ENCODE results near the gene CPTP. TPM values are rescaled to one million over a fixed set of nuclear protein-coding genes. Genes with fewer than 3 reads are reported as not detected.

The CPTP gene
- polyA plus RNA-seq, 1 donor from 2014 or later = 9.9 TPM

DNA sequence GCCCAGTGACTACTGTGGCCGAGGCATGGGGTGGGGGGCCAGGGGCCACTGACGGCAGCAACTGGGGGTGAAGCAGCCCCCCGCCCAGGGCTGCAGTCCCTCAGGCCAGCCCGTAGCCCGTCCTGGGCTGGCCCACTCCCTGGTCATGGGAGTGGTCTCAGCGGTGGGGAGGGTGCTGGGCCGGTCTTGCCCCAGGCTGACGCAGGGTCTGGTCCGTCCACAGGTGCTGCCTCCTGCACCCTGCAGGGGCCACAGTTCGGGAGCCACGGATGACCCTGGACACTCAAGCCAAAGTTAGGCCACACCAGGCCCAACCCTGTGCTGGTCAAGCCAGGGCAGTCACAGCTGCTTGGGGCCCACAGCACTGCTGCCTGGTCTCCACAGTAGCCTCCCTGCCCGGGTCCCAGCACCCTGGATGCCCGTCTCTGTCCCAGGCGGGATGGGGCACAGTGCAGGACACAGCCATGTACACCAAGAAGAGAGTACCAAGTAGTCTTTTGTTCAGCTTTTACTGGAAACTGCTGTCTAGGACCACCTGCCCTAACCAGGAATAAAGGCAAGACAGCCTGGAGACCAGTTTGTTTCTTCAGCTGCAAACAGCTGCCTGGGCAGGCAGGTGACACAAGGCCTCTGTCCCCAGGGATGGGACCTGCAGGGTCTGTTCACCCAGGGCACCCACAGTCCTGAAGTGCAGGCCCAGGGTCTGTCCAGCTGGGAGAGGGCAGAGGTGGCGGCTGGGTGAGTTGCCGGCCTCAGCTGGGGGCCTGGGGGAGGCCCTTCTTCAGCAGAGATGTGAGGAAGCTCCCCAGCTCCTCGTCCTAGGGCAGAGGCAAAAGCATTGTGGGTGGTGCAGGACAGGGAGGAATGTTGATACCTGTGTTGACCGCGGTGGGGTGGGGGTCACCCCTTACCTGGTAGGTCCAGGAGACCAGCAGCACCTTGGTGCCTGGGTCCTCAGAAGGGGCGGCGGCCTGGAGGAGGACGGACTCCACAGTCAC lies 13.2 kb upstream of the CPTP start:
- Histone ChIP-seq H3K9me2 (ENCODE audit: insufficient read depth, low read length) (no peaks in the 10 kb centered on the region), H3K27me3 (ENCODE audit: insufficient read depth, low read depth, low read length) (no peaks in the 10 kb centered on the region), H3K79me2 (replicated peaks; ENCODE audit: insufficient read depth, low read length) (peaks cover 11% of the 10 kb centered on the region), H3K9me3 (ENCODE audit: low read length) (no peaks in the 10 kb centered on the region), H3F3A (ENCODE audit: insufficient read depth, low read length, poor library complexity, severe bottlenecking) (no peaks in the 10 kb centered on the region), H4K20me1 (ENCODE audit: insufficient read depth) (no peaks in the 10 kb centered on the region), H3K9ac (ENCODE audit: low read length) (no peak overlapping the region), H3K4me3 (ENCODE audit: low read length) (no peak overlapping the region), H3K36me3 (ENCODE audit: insufficient read depth, low read length) (no peaks in the 10 kb centered on the region), H3K4me2 (ENCODE audit: low read length) (no peak overlapping the region), H2AFZ (ENCODE audit: low read depth, low read length) (no peak overlapping the region), H3K27ac (ENCODE audit: low read length) (no peak overlapping the region)
- TF ChIP-seq SMC3 (conservative IDR thresholded peaks at IDR 0.05; ENCODE audit: poor library complexity) = no peak
- TF ChIP-seq MXI1 (conservative IDR thresholded peaks at IDR 0.05; ENCODE audit: poor library complexity, severe bottlenecking) = no peak
- TF ChIP-seq, protein P1, sequence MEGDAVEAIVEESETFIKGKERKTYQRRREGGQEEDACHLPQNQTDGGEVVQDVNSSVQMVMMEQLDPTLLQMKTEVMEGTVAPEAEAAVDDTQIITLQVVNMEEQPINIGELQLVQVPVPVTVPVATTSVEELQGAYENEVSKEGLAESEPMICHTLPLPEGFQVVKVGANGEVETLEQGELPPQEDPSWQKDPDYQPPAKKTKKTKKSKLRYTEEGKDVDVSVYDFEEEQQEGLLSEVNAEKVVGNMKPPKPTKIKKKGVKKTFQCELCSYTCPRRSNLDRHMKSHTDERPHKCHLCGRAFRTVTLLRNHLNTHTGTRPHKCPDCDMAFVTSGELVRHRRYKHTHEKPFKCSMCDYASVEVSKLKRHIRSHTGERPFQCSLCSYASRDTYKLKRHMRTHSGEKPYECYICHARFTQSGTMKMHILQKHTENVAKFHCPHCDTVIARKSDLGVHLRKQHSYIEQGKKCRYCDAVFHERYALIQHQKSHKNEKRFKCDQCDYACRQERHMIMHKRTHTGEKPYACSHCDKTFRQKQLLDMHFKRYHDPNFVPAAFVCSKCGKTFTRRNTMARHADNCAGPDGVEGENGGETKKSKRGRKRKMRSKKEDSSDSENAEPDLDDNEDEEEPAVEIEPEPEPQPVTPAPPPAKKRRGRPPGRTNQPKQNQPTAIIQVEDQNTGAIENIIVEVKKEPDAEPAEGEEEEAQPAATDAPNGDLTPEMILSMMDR (IDR thresholded peaks at IDR 0.05; ENCODE audit: poor library complexity, severe bottlenecking) = no peak
- no peak for TF ChIP-seq TAF1 (IDR thresholded peaks at IDR 0.05; ENCODE audit: low read depth)
- no peak for TF ChIP-seq EZH2 (IDR thresholded peaks at IDR 0.05; ENCODE audit: borderline replicate concordance, insufficient read depth, low read length, poor library complexity, severe bottlenecking)
- TF ChIP-seq, protein P2, sequence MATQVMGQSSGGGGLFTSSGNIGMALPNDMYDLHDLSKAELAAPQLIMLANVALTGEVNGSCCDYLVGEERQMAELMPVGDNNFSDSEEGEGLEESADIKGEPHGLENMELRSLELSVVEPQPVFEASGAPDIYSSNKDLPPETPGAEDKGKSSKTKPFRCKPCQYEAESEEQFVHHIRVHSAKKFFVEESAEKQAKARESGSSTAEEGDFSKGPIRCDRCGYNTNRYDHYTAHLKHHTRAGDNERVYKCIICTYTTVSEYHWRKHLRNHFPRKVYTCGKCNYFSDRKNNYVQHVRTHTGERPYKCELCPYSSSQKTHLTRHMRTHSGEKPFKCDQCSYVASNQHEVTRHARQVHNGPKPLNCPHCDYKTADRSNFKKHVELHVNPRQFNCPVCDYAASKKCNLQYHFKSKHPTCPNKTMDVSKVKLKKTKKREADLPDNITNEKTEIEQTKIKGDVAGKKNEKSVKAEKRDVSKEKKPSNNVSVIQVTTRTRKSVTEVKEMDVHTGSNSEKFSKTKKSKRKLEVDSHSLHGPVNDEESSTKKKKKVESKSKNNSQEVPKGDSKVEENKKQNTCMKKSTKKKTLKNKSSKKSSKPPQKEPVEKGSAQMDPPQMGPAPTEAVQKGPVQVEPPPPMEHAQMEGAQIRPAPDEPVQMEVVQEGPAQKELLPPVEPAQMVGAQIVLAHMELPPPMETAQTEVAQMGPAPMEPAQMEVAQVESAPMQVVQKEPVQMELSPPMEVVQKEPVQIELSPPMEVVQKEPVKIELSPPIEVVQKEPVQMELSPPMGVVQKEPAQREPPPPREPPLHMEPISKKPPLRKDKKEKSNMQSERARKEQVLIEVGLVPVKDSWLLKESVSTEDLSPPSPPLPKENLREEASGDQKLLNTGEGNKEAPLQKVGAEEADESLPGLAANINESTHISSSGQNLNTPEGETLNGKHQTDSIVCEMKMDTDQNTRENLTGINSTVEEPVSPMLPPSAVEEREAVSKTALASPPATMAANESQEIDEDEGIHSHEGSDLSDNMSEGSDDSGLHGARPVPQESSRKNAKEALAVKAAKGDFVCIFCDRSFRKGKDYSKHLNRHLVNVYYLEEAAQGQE (IDR thresholded peaks at IDR 0.05; ENCODE audit: borderline replicate concordance) = no peak
- no peak for TF ChIP-seq POLR2AphosphoS5 (IDR thresholded peaks at IDR 0.05)
- TF ChIP-seq RAD21 (conservative IDR thresholded peaks at IDR 0.05) = no peak
- no peak for TF ChIP-seq EP300 (conservative IDR thresholded peaks at IDR 0.05; ENCODE audit: poor library complexity, severe bottlenecking)

DNA sequence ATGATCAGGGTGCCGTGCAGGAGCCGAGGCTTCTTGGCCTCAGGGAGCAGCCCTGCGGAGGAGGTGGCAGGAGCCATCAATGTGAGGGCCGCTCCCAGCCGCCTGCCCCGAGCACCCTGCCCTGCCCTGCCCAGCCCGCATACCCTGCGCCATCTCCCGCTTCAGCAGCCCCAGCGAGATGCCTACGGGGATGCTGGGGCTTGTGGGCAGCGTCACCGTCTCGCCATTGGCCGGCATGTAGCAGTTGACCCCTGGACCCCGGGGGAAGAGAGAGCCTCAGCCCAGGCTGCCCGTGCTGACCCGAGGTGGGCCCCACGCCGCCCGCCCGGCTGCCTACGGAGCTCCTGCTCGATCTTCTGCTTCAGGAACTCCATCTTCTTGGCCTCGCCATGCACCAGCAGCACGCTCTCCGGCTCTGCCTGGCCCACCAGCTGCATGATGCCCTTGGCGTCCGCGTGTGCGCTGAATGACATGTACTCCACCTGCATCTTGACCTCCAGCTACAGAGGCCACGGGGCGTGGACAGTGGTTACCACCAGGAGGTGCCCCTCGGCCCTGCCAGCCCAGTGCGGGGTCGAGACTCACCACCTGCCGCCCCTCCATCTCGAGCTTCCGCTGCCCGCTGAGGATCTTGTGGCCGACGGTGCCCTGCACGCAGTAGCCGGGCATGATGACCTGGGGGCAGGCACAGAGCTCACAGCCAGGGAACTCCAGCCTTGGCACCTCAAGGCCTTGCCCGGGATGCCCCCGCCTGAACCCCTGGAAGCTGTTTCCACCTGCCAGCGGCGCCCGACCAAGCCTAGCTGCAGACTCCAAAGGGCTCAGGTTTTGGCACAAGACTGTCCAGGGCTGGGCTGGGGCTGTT lies 11.9 kb upstream of the CPTP start:
- Histone ChIP-seq H2AFZ (ENCODE audit: low read depth, low read length) (no peak overlapping the region), H4K20me1 (ENCODE audit: insufficient read depth) (no peaks in the 10 kb centered on the region), H3K9me2 (ENCODE audit: insufficient read depth, low read length) (no peaks in the 10 kb centered on the region), H3K27me3 (ENCODE audit: insufficient read depth, low read depth, low read length) (no peaks in the 10 kb centered on the region), H3K4me3 (ENCODE audit: low read length) (no peak overlapping the region), H3K27ac (ENCODE audit: low read length) (no peak overlapping the region), H3K36me3 (ENCODE audit: insufficient read depth, low read length) (no peaks in the 10 kb centered on the region), H3K9me3 (ENCODE audit: low read length) (no peaks in the 10 kb centered on the region), H3K4me2 (ENCODE audit: low read length) (no peak overlapping the region), H3F3A (ENCODE audit: insufficient read depth, low read length, poor library complexity, severe bottlenecking) (no peaks in the 10 kb centered on the region), H3K79me2 (replicated peaks; ENCODE audit: insufficient read depth, low read length) (no peaks in the 10 kb centered on the region), H3K9ac (ENCODE audit: low read length) (no peak overlapping the region)
- no peak for TF ChIP-seq EP300 (conservative IDR thresholded peaks at IDR 0.05; ENCODE audit: poor library complexity, severe bottlenecking)
- no peak for TF ChIP-seq MXI1 (conservative IDR thresholded peaks at IDR 0.05; ENCODE audit: poor library complexity, severe bottlenecking)
- no peak for TF ChIP-seq RAD21 (conservative IDR thresholded peaks at IDR 0.05)
- TF ChIP-seq, protein P2 (IDR thresholded peaks at IDR 0.05; ENCODE audit: borderline replicate concordance) = no peak
- no peak for TF ChIP-seq POLR2AphosphoS5 (IDR thresholded peaks at IDR 0.05)
- TF ChIP-seq, protein P1 (IDR thresholded peaks at IDR 0.05; ENCODE audit: poor library complexity, severe bottlenecking) = no peak
- TF ChIP-seq SMC3 (conservative IDR thresholded peaks at IDR 0.05; ENCODE audit: poor library complexity) = no peak
- TF ChIP-seq TAF1 (IDR thresholded peaks at IDR 0.05; ENCODE audit: low read depth) = no peak
- no peak for TF ChIP-seq EZH2 (IDR thresholded peaks at IDR 0.05; ENCODE audit: borderline replicate concordance, insufficient read depth, low read length, poor library complexity, severe bottlenecking)

Data from neural cell (in vitro differentiated cells).